Adipocyte (in vitro differentiated cells): ENCODE results near the gene LRRC38.
"Not testable (repeated sequence)": the region's sequence is repeated elsewhere in the genome, so short reads cannot be mapped to it uniquely, and the experiment has no call there.

Experiments used
- DNase-seq: peaks from one replicate; pipeline ENCODE4 v3.0.0-alpha.2; 2015; ENCODE audit warnings: low read depth
- H3K27me3 ChIP-seq: replicated peaks from 2 replicates; pipeline ENCODE4 v1.7.0; 2013; ENCODE audit warnings: mild to moderate bottlenecking, low read length, moderate library complexity; ENCODE audit not compliant: control insufficient read depth, insufficient read depth
- H3K36me3 ChIP-seq: 2 replicates; pipeline ENCODE4 v1.7.0; 2013; ENCODE audit warnings: low read length, mild to moderate bottlenecking, moderate library complexity; ENCODE audit not compliant: control insufficient read depth, insufficient read depth, severe bottlenecking
- H3K4me1 ChIP-seq: 2 replicates; pipeline ENCODE4 v1.7.0; 2013; ENCODE audit warnings: mild to moderate bottlenecking, low read length, moderate library complexity; ENCODE audit not compliant: control insufficient read depth, insufficient read depth
- H3K4me3 ChIP-seq: 2 replicates; pipeline ENCODE4 v1.7.0; 2013; ENCODE audit warnings: mild to moderate bottlenecking, low read length, moderate library complexity
- H3K9ac ChIP-seq: 2 replicates; pipeline ENCODE4 v1.7.0; 2013; ENCODE audit warnings: mild to moderate bottlenecking, low read length, moderate library complexity
- H3K9me3 ChIP-seq: 2 replicates; pipeline ENCODE4 v1.7.0; 2013; ENCODE audit warnings: mild to moderate bottlenecking, low read length, moderate library complexity; ENCODE audit not compliant: control insufficient read depth

The LRRC38 gene, protein sequence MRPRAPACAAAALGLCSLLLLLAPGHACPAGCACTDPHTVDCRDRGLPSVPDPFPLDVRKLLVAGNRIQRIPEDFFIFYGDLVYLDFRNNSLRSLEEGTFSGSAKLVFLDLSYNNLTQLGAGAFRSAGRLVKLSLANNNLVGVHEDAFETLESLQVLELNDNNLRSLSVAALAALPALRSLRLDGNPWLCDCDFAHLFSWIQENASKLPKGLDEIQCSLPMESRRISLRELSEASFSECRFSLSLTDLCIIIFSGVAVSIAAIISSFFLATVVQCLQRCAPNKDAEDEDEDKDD

DNA sequence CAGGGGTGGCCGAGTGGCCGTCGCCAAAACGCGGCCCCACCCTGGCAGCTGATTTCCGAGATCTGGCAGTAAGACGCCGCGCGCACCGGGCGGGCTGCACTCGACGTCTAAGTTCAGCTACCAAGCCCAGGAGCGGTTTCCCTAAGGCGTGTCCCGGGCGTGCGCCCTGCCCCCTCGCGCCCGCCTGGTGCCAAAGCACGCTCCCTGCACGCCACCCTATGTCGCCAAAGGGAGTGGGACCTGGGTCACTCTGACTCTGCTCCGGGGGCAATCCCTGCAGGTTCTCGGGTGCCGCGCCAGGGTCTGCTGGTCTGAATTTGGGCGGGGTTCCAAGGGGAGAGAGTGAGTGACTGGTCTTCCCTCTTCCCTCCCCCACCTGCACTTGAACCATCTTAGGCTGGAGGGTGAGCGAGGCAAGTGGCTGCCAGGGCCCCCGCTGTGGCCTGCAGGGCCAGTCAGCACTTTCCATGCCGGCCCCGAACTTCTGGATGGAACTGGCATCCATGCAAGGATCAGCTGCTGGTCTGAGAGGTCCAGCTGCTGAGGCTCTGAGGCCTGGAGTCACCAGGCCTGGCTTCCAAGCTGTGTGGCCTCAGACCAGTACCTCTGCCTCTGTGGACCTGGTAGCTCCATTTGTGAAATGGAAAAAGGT, at the start of gene LRRC38:
Gene LRRC38 (minus strand): TSS at position 109 of the 652 bp plus-strand sequence. CDS start 410 bp downstream, outside the sequence.
- DNase-seq: no peak
- no peak within 1 kb of the TSS for H3K9ac ChIP-seq
- H3K4me1 ChIP-seq: no peaks in the 10 kb centered on the region
- H3K9me3 ChIP-seq: peaks cover 4% of the 10 kb centered on the region
- H3K27me3 ChIP-seq: peaks cover 86% of the 10 kb centered on the region
- no peak within 1 kb of the TSS for H3K4me3 ChIP-seq
- H3K36me3 ChIP-seq: no peaks in the 10 kb centered on the region

DNA sequence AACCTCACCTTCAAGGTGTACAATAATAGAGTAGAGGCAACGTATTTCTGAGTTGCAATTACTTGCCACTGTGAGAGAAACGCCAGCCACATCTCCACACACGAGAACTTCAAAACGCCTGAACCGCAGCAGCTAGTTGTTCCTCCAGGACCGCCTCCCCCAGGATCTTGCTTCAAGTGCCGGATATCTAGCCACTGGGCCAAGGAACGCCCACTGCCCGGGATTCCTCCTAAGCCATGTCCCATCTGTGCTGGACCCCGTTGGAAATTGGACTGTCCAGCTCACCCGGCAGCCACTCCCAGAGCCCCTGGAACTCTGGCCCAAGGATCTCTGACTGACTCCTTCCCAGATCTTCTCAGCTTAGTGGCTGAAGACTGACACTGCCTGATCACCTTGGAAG, 49.2 kb upstream of the LRRC38 start:
- not testable (repeated sequence) for H3K9ac ChIP-seq, H3K9me3 ChIP-seq, H3K4me1 ChIP-seq, H3K36me3 ChIP-seq, H3K4me3 ChIP-seq, DNase-seq, H3K27me3 ChIP-seq

DNA sequence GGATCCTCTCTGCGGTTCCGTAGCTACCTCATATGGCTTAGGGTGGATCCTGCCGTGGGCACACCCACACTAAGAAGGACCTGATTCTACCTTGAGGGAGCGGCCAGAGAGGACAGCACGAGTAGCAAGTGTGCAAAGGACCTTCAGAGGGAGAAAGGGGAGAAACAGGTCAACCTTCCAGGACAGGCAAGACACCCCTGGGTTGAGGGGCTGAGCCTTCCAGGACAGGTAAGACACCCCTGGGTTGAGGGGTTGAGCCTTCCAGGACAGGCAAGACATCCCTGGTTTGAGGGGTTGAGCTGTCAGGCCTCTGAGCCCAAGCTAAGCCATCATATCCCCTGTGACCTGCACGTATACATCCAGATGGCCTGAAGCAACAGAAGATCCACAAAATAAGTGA, 46.7 kb upstream of the LRRC38 start:
- no peaks in the 10 kb centered on the region for H3K36me3 ChIP-seq
- peaks cover 3% of the 10 kb centered on the region for H3K4me1 ChIP-seq
- no peak overlapping the region for H3K9ac ChIP-seq
- peaks cover 8% of the 10 kb centered on the region for H3K27me3 ChIP-seq
- H3K4me3 ChIP-seq: no peak overlapping the region
- no peak for DNase-seq
- no peaks in the 10 kb centered on the region for H3K9me3 ChIP-seq

DNA sequence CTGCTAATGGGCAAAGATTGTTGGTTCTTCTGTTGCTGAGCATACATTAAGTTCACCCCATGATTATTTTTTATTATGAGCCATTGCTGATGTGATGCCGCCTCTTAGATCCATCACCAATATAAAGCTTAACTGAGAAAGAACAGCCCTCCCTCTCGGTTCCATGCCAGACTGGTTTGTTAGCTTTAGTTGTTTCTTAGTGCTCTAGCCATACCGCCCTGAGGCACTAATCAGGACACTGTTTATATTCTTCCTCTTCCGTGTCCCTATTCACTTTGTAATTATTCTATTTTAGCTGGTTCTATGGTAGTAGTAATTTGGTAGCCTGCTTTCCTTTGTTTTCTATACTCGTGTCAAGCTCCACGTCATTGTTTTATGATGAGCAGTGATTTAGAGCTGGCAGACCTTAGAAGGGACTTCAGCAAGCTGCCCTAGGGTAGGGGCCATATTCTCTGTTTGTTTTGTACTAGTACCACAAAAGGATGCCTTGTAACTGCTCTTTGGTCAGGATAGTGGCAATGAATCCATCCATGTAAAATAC, 42.5 kb upstream of the LRRC38 start:
- DNase-seq: no peak
- Histone ChIP-seq H3K9ac (no peak overlapping the region), H3K27me3 (peaks cover 8% of the 10 kb centered on the region), H3K4me1 (no peaks in the 10 kb centered on the region), H3K9me3 (no peaks in the 10 kb centered on the region), H3K36me3 (no peaks in the 10 kb centered on the region), H3K4me3 (no peak overlapping the region)

DNA sequence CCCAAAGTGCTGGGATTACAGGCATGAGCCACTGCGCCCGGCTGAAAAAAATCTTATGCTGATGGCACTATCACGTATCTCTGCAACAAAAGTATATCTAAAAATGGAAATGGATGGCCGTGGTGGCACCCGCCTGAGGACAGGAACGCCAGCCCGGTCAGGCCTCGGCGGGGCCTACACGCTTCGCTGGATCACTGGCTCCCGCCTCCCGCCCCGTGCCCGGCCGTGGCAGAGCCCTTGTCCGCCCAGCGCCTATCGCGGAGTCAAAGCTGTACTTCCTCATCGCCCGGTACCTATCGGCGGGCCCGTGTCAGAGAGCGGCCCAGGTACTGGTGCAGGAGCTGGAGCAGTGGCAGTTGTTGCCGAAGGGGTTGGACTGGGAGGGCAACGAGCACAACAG, 41.0 kb upstream of the LRRC38 start:
- Histone ChIP-seq H3K36me3 (no peaks in the 10 kb centered on the region), H3K4me1 (no peaks in the 10 kb centered on the region), H3K9ac (no peak overlapping the region), H3K9me3 (no peaks in the 10 kb centered on the region), H3K27me3 (peaks cover 4% of the 10 kb centered on the region), H3K4me3 (no peak overlapping the region)
- no peak for DNase-seq

DNA sequence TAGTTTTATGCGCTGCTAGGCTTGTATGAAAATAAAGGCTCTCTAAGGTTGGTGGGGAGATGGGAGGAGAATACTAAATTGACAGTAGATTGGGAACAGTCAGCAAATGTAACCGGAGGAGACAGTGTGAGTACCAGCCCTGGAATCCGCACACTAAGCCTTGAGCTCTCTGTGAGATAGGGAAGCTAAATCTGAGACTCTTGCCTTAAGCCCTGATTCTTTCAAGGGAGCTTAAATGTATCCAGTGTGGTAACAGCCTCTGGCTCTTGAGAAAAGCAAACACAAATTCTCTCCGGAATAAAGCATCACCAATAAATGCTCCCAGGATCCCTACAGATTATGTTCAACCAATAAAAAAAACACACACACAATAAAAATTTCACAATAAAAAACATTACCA, 36.9 kb upstream of the LRRC38 start:
- no peak overlapping the region for H3K9ac ChIP-seq
- peak; percentile 4 for DNase-seq
- no peaks in the 10 kb centered on the region for H3K9me3 ChIP-seq

DNA sequence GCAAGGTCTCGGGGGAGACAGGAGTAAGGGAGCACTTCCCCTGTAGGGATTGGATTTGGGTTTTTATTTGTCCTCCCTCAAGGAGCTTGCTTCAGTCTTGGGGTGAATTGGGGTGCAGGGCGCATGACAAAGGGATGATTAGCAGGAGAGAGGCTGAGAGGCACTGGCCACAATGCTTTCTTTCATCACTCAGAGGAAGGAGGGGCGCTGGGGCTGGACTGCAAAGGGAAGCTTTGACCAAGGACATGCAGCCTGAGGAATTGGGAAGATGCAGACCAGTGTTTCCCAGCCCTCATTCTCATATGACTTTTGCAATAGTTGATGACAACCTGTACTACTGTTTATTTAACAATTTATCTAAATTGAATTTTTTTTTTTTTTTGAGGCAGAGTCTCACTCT, 35.7 kb upstream of the LRRC38 start:
- no peaks in the 10 kb centered on the region for H3K9me3 ChIP-seq
- no peak for DNase-seq
- no peak overlapping the region for H3K4me3 ChIP-seq
- H3K4me1 ChIP-seq: no peaks in the 10 kb centered on the region
- H3K9ac ChIP-seq: no peak overlapping the region
- peaks cover 4% of the 10 kb centered on the region for H3K27me3 ChIP-seq
- no peaks in the 10 kb centered on the region for H3K36me3 ChIP-seq

More for the DNA sequence above, 36.9 kb upstream of the LRRC38 start:
- H3K27me3 ChIP-seq: peaks cover 4% of the 10 kb centered on the region
- peak overlapping the region; percentile 31 for H3K4me3 ChIP-seq
- H3K4me1 ChIP-seq: no peaks in the 10 kb centered on the region
- H3K36me3 ChIP-seq: no peaks in the 10 kb centered on the region

DNA sequence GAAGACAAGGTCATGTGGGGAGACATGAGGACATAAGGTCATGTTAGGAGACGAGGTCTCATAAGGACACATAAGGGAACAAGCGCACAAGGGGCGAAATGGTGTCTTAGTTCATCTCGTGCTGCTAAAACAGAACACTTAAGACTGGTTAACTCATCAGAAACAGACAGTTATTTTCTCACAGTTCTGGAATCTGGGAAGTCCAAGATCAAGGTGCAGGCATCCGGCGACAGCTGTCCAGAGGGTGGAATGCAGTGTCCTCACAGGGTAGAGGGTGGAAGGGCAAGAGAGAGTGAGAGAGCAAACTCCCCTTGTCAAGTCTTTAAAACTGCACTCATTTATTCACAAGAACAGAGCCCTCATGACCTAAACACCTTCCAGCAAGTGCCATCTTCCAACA, 35.2 kb upstream of the LRRC38 start:
- no peaks in the 10 kb centered on the region for H3K9me3 ChIP-seq
- no peak for DNase-seq
- H3K4me3 ChIP-seq: no peak overlapping the region
- peaks cover 4% of the 10 kb centered on the region for H3K27me3 ChIP-seq
- no peak overlapping the region for H3K9ac ChIP-seq
- H3K36me3 ChIP-seq: no peaks in the 10 kb centered on the region
- H3K4me1 ChIP-seq: no peaks in the 10 kb centered on the region

DNA sequence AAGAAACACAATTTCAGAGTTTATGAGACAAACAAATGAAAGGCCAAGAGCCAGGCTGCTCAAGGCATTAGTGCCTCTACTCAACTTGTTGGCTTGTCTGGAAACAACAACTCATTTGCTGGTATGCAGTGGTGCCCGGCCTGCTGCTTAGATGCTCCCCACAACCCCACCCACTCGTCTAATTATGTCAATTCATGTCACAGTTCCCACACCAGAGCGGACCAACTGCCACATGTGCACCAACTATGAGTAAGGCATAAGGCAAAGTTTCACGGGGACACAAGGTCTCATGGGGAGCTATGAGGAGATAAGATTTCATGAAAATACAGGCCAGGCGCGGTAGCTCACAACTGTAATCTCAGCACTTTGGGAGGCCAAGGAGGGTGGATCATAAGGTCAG, 34.5 kb upstream of the LRRC38 start:
- peaks cover 4% of the 10 kb centered on the region for H3K27me3 ChIP-seq
- peaks cover 4% of the 10 kb centered on the region for H3K4me1 ChIP-seq
- no peaks in the 10 kb centered on the region for H3K9me3 ChIP-seq
- H3K9ac ChIP-seq: no peak overlapping the region
- no peak overlapping the region for H3K4me3 ChIP-seq
- DNase-seq: no peak
- no peaks in the 10 kb centered on the region for H3K36me3 ChIP-seq

DNA sequence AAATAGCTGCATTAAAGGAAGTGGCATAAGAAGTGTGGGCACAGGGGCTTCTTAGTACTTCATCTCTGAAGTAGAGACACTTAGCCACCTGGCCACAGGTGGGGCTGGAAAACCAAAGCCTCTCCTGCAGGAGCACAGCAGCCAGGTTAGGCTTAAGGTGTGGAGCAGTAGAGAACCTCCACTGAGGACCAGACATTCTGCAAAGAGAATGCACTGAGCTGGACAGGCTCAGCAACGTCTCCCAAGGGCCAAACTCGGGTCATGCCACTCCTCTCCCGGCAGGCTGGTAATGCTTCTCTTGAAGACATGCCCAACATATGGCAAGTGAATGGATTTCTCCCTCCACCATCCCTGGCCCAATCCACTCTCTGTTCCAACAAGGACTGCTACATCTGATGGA, 33.0 kb upstream of the LRRC38 start:
- H3K4me3 ChIP-seq: no peak overlapping the region
- H3K9ac ChIP-seq: no peak overlapping the region
- DNase-seq: no peak
- no peaks in the 10 kb centered on the region for H3K36me3 ChIP-seq
- H3K27me3 ChIP-seq: peaks cover 4% of the 10 kb centered on the region
- peaks cover 5% of the 10 kb centered on the region for H3K4me1 ChIP-seq
- H3K9me3 ChIP-seq: no peaks in the 10 kb centered on the region

DNA sequence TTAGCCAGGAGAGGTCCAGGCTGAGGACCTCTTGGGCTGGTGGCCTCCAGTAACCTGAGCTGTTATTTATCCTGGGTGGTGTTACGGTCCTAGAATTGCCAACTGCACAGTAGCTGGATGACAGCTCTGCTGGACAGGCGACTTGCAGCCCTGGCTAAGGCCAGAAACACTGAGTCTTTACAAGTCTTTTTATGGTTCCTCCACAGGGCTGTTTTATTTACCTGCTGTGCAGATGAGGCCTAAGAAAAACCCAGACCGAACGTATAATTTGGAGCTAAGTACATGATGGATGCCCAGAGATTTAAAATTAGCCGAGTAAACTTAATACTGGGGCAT, 30.4 kb upstream of the LRRC38 start:
- H3K36me3 ChIP-seq: no peaks in the 10 kb centered on the region
- H3K27me3 ChIP-seq: peaks cover 9% of the 10 kb centered on the region
- H3K9me3 ChIP-seq: no peaks in the 10 kb centered on the region
- H3K4me1 ChIP-seq: peaks cover 5% of the 10 kb centered on the region
- no peak for DNase-seq
- H3K9ac ChIP-seq: no peak overlapping the region
- H3K4me3 ChIP-seq: no peak overlapping the region
